Colon (tissue), 2 donors: ENCODE measurements around the gene MRTFB.
A peak's percentile ranks its signal among the peaks of the same experiment; 100 is the strongest.

Source experiments
- FAIRE-seq: peaks from 2 replicates; lab custom pipeline; 2012; peaks lifted over from hg19 to GRCh38; lab: Jason Lieb, UNC
- donor health status: control.
- donor health status: control.

Gene MRTFB

DNA sequence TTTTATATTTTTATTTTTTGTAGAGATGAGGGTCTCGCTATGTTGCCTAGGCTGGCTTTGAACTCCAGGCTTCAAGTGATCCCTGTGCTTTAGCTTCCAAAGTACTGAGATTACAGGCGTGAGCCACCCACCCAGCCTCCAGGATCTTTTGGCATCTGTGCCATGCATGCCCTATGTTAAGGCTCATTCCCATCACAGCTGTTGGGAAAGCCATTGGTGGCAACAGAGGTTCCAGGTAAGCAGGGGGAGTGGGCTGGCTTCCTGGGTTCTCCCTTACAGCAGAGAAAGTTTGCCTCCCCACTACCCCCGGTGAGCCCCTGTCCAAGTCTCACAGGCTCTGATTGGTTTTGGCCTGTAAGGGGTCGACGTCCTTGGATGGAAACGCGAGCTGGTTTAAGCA is 8.9 kb upstream of the MRTFB start:
- no peak for FAIRE-seq

DNA sequence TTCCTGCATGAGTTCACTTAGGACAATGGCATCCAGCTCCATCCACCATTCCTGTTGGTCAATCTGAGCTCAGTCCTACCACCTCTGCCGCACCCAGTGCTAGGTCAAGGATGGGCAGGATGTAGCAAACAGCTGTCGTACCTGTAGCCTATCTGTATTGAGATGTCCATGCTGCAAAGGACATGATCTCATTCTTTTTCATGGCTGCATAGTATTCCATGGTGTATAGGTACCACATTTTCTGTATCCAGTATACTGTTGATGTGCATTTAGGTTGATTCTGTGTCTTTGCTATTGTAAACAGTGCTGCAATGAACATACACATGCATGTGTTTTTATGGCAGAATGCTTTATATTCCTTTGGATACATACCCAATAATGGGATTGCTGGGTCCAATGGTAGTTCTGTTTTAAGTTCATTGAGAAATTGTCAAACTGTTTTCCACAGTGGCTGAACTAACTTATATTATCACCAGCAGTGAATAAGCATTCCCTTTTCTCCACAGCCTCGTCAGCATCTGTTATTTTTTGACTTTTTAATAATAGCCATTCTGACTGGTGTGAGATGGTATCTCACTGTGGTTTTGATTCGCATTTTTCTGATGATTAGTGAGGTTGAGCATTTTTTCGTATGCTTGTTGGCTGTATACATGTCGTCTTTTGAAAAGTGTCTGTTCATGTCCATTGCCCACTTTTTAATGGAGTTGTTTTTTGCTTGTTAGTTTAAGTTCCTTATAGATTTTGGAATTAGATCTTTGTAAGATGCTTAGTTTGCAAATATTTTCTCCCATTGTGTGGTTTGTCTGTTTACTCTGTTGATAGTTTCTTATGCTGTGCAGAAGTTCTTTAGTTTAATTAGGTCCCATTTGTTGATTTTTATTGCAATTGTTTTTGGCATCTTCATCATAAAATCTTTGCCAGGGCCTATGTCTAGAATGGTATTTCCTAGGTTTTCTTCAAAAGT is 7.2 kb upstream of the MRTFB start:
- FAIRE-seq = no peak

GRCh38 chr16:14069818-14070217 is 1.3 kb upstream of the MRTFB start:
- no peak for FAIRE-seq

GRCh38 chr16:14070555-14070876 is 603 bp upstream of the MRTFB start:
- FAIRE-seq = no peak

DNA sequence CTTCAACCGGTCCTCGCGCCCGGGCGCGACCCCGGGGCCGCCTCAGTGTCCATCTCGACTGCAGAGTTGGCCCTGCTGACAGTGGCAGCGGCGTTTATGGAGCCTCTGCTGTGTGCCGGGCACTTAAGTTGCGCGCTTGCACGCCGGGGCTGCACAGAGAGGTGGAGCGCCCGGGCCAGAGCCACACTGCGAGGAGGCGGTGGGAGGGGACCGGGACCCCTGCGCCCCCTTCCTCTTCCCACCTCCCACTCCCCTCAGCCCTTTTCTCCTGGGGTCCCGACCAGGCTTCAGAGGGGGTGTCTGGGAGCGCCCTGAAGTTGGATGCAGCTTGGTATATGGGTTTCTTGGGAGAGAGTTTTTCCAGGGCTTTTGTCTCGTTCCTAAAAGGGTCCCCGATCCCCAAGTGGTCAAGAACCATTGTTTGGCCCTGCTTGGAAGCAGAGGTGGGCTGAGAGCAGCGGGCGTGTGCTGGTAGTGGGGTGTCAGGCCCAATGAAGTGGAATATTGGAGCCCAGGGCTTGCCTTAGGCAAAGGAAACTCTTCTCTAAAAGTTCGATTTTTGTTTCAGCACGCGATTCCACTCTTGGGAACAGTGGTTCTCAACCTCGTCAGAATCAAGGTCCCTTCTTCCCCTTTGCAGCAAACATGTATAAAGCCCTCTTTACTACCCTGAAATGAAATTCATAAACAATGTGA is 605 bp downstream of the MRTFB start:
- no peak for FAIRE-seq

GRCh38 chr16:14072360-14072759 is 1.2 kb downstream of the MRTFB start:
- no peak for FAIRE-seq

DNA sequence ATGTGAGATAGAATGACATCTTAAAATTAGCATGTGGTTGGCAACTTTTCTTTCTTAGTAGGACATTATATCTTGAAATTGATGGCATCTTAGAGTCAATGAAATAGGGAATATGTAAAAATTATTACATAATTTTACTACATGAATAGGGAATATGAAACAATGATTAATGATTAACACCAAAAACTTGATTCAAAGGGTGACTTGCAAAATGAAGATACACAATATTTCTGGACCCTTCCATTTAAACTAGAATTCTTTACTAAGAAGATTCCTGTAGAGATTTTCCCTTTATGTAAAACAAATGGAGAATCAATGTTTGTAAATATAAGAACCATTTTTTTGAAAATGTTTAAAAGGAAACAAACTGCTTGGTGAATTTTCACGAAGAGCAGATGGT is 3.4 kb downstream of the MRTFB start:
- no peak for FAIRE-seq

DNA sequence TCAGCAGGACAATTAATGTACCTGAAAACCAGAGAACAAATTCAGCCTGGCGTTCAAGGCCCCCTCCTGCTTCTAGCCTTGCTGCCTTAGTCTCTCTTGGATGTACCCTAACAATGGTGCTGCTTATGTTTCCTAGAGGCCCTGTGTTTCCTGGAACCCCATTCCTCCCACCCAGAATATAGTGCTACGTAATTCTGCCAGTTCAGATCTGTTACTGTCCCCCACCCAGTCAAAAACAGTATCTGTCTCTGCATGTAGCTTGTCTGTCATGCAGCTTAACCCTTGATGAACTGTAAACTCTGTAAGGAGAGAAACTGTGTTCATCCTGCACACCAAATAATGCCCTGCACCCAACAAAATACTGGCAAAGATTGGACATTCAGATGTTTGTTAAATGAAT is 6.8 kb downstream of the MRTFB start:
- no peak for FAIRE-seq

DNA sequence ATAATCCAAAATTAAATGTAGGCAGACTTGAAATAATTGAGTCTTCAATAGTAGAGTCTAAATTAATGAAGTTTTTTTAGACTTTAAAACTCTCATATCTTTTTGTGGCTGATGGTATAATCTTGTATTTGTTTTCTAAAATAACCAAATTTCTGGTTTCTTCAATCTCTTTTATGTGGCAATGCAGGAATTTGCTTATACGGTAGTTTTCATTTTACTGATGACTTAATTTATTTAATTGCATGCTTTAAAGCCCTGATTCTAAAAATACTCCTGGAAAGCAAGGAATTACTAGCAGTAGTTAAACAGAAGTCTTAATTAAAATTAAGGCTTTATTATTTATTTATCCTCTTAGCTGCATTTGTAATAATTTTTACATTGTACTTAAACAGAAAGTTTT is 15.4 kb downstream of the MRTFB start:
- FAIRE-seq = no peak

DNA sequence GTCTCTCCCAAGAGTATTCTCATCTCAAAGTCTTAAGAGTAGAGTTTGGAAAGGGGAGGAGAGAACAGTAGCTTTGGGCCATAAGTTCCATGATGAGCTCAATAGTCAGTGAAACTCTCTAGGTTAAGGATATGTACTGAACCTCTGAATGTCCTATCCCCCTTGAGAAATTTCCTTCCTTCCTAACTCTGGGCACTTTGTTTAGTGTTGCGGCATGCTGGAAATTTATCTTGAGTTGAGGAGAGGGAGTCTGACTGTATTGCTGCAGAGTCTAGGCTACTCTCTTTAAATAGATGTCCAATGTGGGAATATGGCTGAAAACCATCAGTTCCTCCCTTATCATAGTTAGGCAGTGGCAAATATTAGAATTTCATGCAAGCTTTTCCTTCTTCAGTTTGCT is 16.1 kb downstream of the MRTFB start:
- no peak for FAIRE-seq

GRCh38 chr16:14087590-14088154 is 16.6 kb downstream of the MRTFB start:
- no peak for FAIRE-seq

DNA sequence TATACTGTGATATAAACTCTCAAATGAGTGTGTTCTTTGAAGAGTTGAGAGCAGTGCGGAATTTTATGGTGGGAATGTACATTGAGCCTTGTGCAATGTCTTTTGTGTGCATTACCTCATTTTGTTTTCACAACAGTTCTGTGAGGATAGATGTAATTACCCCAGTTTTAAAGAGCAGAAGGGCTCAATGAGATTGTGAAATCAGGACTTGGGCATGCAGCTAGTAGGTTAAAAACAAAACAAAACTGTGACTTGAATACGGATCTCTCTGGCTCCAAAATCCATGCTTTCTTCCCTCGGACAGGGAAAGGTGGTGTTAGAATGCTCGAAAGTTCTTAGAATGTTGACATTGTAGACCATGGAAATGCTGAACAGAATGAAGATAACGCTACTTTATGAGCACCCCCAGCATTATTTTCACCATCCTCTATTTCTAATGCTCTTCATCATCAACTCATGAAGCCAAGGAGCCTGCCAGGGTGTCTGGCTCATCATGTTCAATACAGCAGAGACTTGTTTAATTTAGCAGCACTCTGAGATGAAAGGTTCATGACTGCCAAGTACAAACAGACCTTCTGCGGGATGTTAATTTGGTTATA is 17.1 kb downstream of the MRTFB start:
- no peak for FAIRE-seq

DNA sequence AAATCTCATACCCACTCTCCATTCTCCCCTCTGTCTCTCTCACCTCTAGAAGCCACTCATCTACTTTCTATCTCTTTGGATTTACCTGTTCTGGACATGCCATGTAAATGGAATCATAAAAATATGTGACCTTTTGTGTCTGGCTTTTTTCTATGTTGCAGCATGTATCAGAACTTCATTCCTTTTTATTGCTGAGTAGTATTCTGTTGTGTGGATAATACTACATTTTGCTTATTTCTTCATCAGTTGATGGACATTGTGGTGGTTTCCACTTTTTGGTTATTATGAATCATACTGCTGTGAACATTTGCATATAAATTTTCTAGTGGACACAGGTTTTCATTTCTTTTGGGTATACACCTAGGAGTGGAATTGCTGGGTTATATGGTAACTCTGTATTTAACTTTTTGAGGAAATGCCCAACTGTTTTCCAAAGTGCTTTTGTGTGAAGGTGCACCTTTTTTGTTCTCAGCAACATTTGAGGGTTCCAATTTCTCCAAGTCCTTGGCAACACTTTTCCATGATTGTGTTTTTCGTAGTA is 18.2 kb downstream of the MRTFB start:
- FAIRE-seq = no peak

GRCh38 chr16:14092561-14092960 is 21.4 kb downstream of the MRTFB start:
- no peak for FAIRE-seq

DNA sequence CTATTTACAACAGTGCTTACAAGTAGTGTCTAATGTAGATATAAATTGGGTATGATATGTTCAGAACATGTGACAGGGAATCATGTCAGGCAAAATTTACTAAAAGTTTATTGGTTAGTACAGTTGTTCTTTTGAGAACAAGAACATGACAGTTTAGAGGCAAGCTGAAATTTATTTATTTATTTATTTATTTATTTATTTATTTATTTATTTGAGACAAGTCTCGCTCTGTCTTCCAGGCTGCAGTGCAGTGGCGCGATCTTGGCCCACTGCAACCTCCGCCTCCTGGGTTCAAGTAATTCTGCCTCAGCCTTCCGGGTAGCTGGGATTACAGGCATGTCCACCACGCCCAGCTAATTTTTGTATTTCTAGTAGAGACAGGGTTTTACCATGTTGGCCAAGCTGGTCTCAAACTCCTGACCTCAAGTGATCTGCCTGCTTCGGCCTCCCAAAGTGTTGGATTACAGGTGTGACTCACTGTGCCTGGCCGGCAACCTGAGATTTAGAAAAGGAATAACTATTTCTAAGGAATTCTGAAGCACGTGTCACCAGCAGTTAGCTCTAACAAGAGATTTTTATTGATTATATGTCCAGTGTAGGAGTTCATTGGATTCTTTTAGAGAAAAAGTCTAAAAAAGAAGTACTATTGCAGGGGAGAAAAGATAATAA is 24.9 kb downstream of the MRTFB start:
- FAIRE-seq = no peak

DNA sequence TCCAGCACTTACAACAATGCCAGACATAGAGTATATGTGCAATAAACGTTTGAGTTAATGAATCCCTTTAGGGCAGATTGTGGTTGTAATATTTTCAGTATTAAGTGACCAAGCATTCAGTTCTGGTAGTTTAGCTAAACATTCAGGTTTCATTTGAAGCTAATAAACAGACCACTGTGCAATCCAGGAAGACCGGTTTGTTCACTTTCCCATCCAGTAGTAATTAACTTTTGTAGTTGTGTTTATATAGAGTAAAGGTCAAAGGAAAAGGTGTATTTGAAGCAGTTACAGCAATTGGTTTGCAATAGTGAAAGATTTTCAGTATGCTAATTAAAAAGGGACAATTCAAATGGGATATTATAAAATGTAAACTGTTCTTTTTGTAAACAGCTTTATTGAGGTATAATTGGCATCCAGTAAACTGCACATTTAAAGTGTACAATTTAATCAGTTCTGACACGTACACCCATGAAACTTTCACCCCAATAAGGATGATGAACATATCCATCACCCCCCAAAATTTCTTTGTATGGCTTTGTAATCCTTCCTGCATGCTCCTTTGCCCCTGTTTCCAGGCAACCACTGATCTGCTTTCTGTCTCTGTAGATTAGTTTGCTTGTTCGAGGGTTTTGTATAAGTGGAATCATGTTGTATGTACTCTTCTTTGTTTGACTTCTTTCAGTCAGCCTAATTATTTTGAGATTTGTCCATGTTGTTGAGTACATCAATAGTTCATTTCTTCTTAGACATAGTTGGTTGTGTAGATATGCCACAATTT is 26.3 kb downstream of the MRTFB start:
- peak; percentile 47 for FAIRE-seq

- FAIRE-seq = no peak
These were observed 27.0 kb downstream of the MRTFB start for GRCh38 chr16:14098081-14098480.

GRCh38 chr16:14100825-14101224 is 29.7 kb downstream of the MRTFB start:
- no peak for FAIRE-seq

DNA sequence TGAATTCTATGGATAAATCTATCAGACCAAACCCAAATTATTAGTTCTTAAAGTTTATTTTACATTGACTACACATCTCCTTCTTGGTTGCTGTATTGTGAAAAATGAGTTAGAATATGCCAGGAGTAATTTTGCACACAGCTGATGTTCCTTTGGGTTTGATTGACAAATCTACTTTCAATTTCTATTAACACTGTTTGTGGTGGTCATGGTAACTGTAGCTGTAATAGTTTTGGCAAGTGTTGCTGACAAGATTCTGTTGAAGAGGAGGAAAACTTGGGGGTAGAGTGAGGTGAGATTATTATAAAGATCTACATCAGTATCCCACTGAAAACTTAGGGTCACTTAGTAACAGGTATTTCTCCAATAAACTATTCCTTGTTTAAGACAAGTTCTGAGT is 30.3 kb downstream of the MRTFB start:
- no peak for FAIRE-seq

- FAIRE-seq = no peak
These were observed 32.0 kb downstream of the MRTFB start for GRCh38 chr16:14102925-14103720.
